HEK293 (cell line): Measurements from ENCODE around the gene CD99L2.

ENCODE experiments used
- CTCF ChIP-seq: fragments of 450-650 bp; formaldehyde crosslinking; IDR thresholded peaks from 2 replicates; pipeline ENCODE4 v1.5.1; 2016; ENCODE audit warnings: missing biosample characterization, missing genetic modification characterization
- KLF16 ChIP-seq: fragments of 450-650 bp; formaldehyde crosslinking; IDR thresholded peaks from 2 replicates; pipeline ENCODE4 v1.5.1; 2017; ENCODE audit warnings: missing biosample characterization, missing genetic modification characterization
- ZBTB8A ChIP-seq: fragments of 450-650 bp; formaldehyde crosslinking; IDR thresholded peaks from 2 replicates; pipeline ENCODE4 v1.5.1; 2016; ENCODE audit warnings: missing biosample characterization, missing genetic modification characterization

GRCh38 chrX:150933945-150934350 is 35.5 kb upstream of the CD99L2 start:
- TF ChIP-seq ZBTB8A (no peak), CTCF (tag by site-specific recombination) (no peak), KLF16 (tag by site-specific recombination) (no peak)
